GM21381 (cell line): ENCODE data around the gene RAPGEF5.

Experiments
- ATAC-seq: cut with Tn5 transposase; IDR thresholded peaks from one replicate; pipeline ENCODE4 v1.9.1; 2021; ENCODE audit warnings: mild to moderate bottlenecking, moderate library complexity; ENCODE audit not compliant: unreplicated experiment

Gene RAPGEF5

GRCh38 chr7:22317632-22318031 lies 39.3 kb downstream of the RAPGEF5 start:
- ATAC-seq, result no peak

GRCh38 chr7:22316914-22317313 lies 40.0 kb downstream of the RAPGEF5 start:
- no peak for ATAC-seq

GRCh38 chr7:22307816-22308215 lies 49.1 kb downstream of the RAPGEF5 start:
- ATAC-seq, result no peak

GRCh38 chr7:22305706-22306105 lies 51.2 kb downstream of the RAPGEF5 start:
- no peak for ATAC-seq

GRCh38 chr7:22302951-22303423 lies 54.0 kb downstream of the RAPGEF5 start:
- ATAC-seq, result no peak

GRCh38 chr7:22302193-22302592 lies 54.8 kb downstream of the RAPGEF5 start:
- ATAC-seq, result no peak

GRCh38 chr7:22301790-22302189 lies 55.2 kb downstream of the RAPGEF5 start:
- no peak for ATAC-seq

- ATAC-seq, result no peak
These were observed 56.1 kb downstream of the RAPGEF5 start for GRCh38 chr7:22300839-22301238.

GRCh38 chr7:22296916-22297315 lies 60.0 kb downstream of the RAPGEF5 start:
- ATAC-seq, result no peak

- no peak for ATAC-seq
These were observed 60.7 kb downstream of the RAPGEF5 start for GRCh38 chr7:22296265-22296566.

- ATAC-seq, result no peak
These were observed 61.3 kb downstream of the RAPGEF5 start for GRCh38 chr7:22295402-22296264.

- ATAC-seq, result no peak
These were observed 64.4 kb downstream of the RAPGEF5 start for GRCh38 chr7:22292531-22292930.

GRCh38 chr7:22291977-22292376 lies 65.0 kb downstream of the RAPGEF5 start:
- no peak for ATAC-seq

- no peak for ATAC-seq
These were observed 68.8 kb downstream of the RAPGEF5 start for GRCh38 chr7:22288202-22288601.

- ATAC-seq, result no peak
These were observed 69.5 kb downstream of the RAPGEF5 start for GRCh38 chr7:22287412-22287811.

- ATAC-seq, result no peak
These were observed 70.5 kb downstream of the RAPGEF5 start for GRCh38 chr7:22286436-22286835.

GRCh38 chr7:22281481-22281880 lies 75.5 kb downstream of the RAPGEF5 start:
- ATAC-seq, result no peak

- ATAC-seq, result no peak
These were observed 76.9 kb downstream of the RAPGEF5 start for GRCh38 chr7:22280031-22280430.

- ATAC-seq, result no peak
These were observed 78.3 kb downstream of the RAPGEF5 start for GRCh38 chr7:22278660-22279059.

GRCh38 chr7:22277375-22277774 lies 79.6 kb downstream of the RAPGEF5 start:
- no peak for ATAC-seq

GRCh38 chr7:22275661-22276060 lies 81.3 kb downstream of the RAPGEF5 start:
- no peak for ATAC-seq

GRCh38 chr7:22271311-22271710 lies 85.6 kb downstream of the RAPGEF5 start:
- no peak for ATAC-seq

GRCh38 chr7:22270371-22270770 lies 86.6 kb downstream of the RAPGEF5 start:
- no peak for ATAC-seq
